ENCODE results near the gene MED15. TPM values are rescaled to one million over a fixed set of nuclear protein-coding genes. Genes with fewer than 3 reads are reported as not detected.
"Not testable (repeated sequence)": the region's sequence is repeated elsewhere in the genome, so short reads cannot be mapped to it uniquely, and the experiment has no call there.

Gene MED15
- total RNA-seq, 2 donors from 2014 or later: 42.7 to 47.9 TPM

GRCh38 chr22:20475569-20475968 lies 31.8 kb upstream of the MED15 start:
- ATAC-seq; intact Hi-C loops (cut with DNase I); DNase-seq: not testable (repeated sequence)

GRCh38 chr22:20478059-20478458 lies 29.4 kb upstream of the MED15 start:
- ATAC-seq; intact Hi-C loops (cut with DNase I); DNase-seq: not testable (repeated sequence)

GRCh38 chr22:20479612-20480196 lies 27.7 kb upstream of the MED15 start:
- DNase-seq: no peak
- ATAC-seq: no peak
- intact Hi-C loops (cut with DNase I): no loop called here

- DNase-seq; ATAC-seq; intact Hi-C loops (cut with DNase I): not testable (repeated sequence)
These were observed 24.3 kb upstream of the MED15 start for GRCh38 chr22:20483143-20483506.

- intact Hi-C loops (cut with DNase I): no loop called here
- ATAC-seq (no peak), DNase-seq (no peak)
These were observed 23.6 kb upstream of the MED15 start for GRCh38 chr22:20483771-20484170.

- intact Hi-C loops (cut with DNase I): no loop called here
- no peak for ATAC-seq
These were observed 22.3 kb upstream of the MED15 start for GRCh38 chr22:20484948-20485683.

GRCh38 chr22:20486229-20486628 lies 21.2 kb upstream of the MED15 start:
- intact Hi-C loops (cut with DNase I): no loop called here
- DNase-seq: no peak
- no peak for ATAC-seq

More at GRCh38 chr22:20484948-20485683, 22.3 kb upstream of the MED15 start:
- no peak for DNase-seq

GRCh38 chr22:20487715-20488114 lies 19.7 kb upstream of the MED15 start:
- ATAC-seq (no peak), DNase-seq (no peak)
- intact Hi-C loops (cut with DNase I): no loop called here

GRCh38 chr22:20488946-20489345 lies 18.5 kb upstream of the MED15 start:
- DNase-seq (no peak), ATAC-seq (no peak)
- intact Hi-C loops (cut with DNase I): no loop called here

- ATAC-seq (no peak), DNase-seq (no peak)
- intact Hi-C loops (cut with DNase I): loop anchor here in 1 of 2 donors (10.0 kb wide), 1 partner anchor 56 kb away; the partner anchor contains the start of gene SCARF2
These were observed 17.0 kb upstream of the MED15 start for GRCh38 chr22:20490183-20490940.

- intact Hi-C loops (cut with DNase I): loop anchor here in 1 of 2 donors (10.0 kb wide), 1 partner anchor 56 kb away; the partner anchor contains the start of gene SCARF2
- no peak for ATAC-seq
- no peak for DNase-seq
These were observed 16.5 kb upstream of the MED15 start for GRCh38 chr22:20490941-20491307.

- no peak for DNase-seq
- intact Hi-C loops (cut with DNase I): loop anchor here in 1 of 2 donors (10.0 kb wide), 1 partner anchor 57 kb away; the partner anchor contains the start of gene SCARF2
- no peak for ATAC-seq
These were observed 16.1 kb upstream of the MED15 start for GRCh38 chr22:20491346-20491745.

GRCh38 chr22:20494978-20495860 lies 12.2 kb upstream of the MED15 start, which contains the start of gene KLHL22:
TSS of gene KLHL22 (minus strand) at chr22:20495795. CDS start at chr22:20489211, 6,584 bp downstream.
- intact Hi-C loops (cut with DNase I): loop anchor here (5.0 to 10.0 kb wide), 2 partner anchors 60 to 78 kb away; partner anchors contain the start of gene SCARF2 (in 1 of the 2)
- DNase-seq: peak; percentile 48
- ATAC-seq: peak; percentile 35 to 36

- ATAC-seq (peak; percentile 97), DNase-seq (peak; percentile 94)
- intact Hi-C loops (cut with DNase I): loop anchor here (5.0 to 10.0 kb wide), 2 partner anchors 61 to 79 kb away; partner anchors contain the start of gene SCARF2 (in 1 of the 2)
These were observed 11.3 kb upstream of the MED15 start for GRCh38 chr22:20495861-20496681.

GRCh38 chr22:20497426-20497825 lies 10.0 kb upstream of the MED15 start:
- ATAC-seq (no peak), DNase-seq (no peak)
- intact Hi-C loops (cut with DNase I): loop anchor here (5.0 to 10.0 kb wide), 2 partner anchors 63 to 80 kb away; partner anchors contain the start of gene SCARF2 (in 1 of the 2)

- ATAC-seq (no peak), DNase-seq (no peak)
- intact Hi-C loops (cut with DNase I): loop anchor here (5.0 to 10.0 kb wide), 2 partner anchors 64 to 82 kb away; partner anchors contain the start of gene SCARF2 (in 1 of the 2)
These were observed 8.5 kb upstream of the MED15 start for GRCh38 chr22:20498913-20499312.

GRCh38 chr22:20499769-20500168 lies 7.6 kb upstream of the MED15 start:
- intact Hi-C loops (cut with DNase I): loop anchor here (5.0 to 10.0 kb wide), 3 partner anchors 55 to 82 kb away; partner anchors contain the start of gene SCARF2 (in 1 of the 2)
- no peak for ATAC-seq

More at GRCh38 chr22:20499769-20500168, 7.6 kb upstream of the MED15 start:
- no peak for DNase-seq

Data from left cardiac atrium (tissue), 4 donors.